H1 (cell line): Measurements from ENCODE around the gene ITPKB. TPM values are rescaled to one million over a fixed set of nuclear protein-coding genes. Genes with fewer than 3 reads are reported as not detected.

Source experiments
- CTCF ChIA-PET: fragments of 300-600 bp; sonication (Branson Sonifier 250); formaldehyde crosslinking; loops from one replicate; lab custom pipeline; 2021; ENCODE audit not compliant: partially characterized antibody; lab: Charles Lee
- POLR2A ChIA-PET: fragments of 300-600 bp; sonication (Branson Sonifier 250); formaldehyde crosslinking; loops from one replicate; lab custom pipeline; 2021; ENCODE audit warnings: inconsistent platforms; ENCODE audit not compliant: partially characterized antibody; lab: Charles Lee
- DNase-seq, 2 experiments: peaks; one replicate each; pipeline versions ENCODE4 v3.0.0 to v3.0.0-alpha.2; 2010 to 2022; ENCODE audit warnings: low spot score in 2 of 2, low read depth in 1 of 2, mixed read lengths in 1 of 2
- FAIRE-seq: peaks from 2 replicates; lab custom pipeline; 2011; peaks lifted over from hg19 to GRCh38; lab: Jason Lieb, UNC
- H2AFZ ChIP-seq: 2 replicates; pipeline ENCODE4 v1.8.1; 2012; ENCODE audit warnings: low read length, inconsistent platforms
- H2AK5ac ChIP-seq: 2 replicates; pipeline ENCODE4 v1.6.1; 2013; ENCODE audit warnings: low read depth, low read length
- H2BK120ac ChIP-seq: replicated peaks from 2 replicates; pipeline ENCODE3; 2013; ENCODE audit warnings: low read depth, low read length, inconsistent platforms
- H2BK12ac ChIP-seq: 2 replicates; pipeline ENCODE4 v1.6.1; 2013; ENCODE audit warnings: low read depth, low read length
- H2BK15ac ChIP-seq: 2 replicates; pipeline ENCODE4 v1.6.1; 2013; ENCODE audit warnings: low read length
- H2BK20ac ChIP-seq: 2 replicates; pipeline ENCODE4 v1.6.1; 2013; ENCODE audit warnings: low read length
- H2BK5ac ChIP-seq: 2 replicates; pipeline ENCODE4 v1.6.1; 2013; ENCODE audit warnings: low read depth, low read length
- H3K14ac ChIP-seq: 2 replicates; pipeline ENCODE4 v1.6.1; 2013; ENCODE audit warnings: inconsistent platforms; ENCODE audit not compliant: insufficient read length
- H3K18ac ChIP-seq: 2 replicates; pipeline ENCODE4 v1.6.1; 2013; ENCODE audit warnings: low read length; ENCODE audit errors: extremely low read depth
- H3K23ac ChIP-seq: 2 replicates; pipeline ENCODE4 v1.6.1; 2013; ENCODE audit warnings: inconsistent platforms; ENCODE audit not compliant: insufficient read length
- H3K23me2 ChIP-seq: 2 replicates; pipeline ENCODE4 v1.6.1; 2013; ENCODE audit warnings: low read depth, low read length
- H3K27ac ChIP-seq: 2 replicates; pipeline ENCODE4 v1.6.1; 2011; ENCODE audit warnings: low read depth, low read length, inconsistent platforms
- H3K27me3 ChIP-seq, 4 experiments: replicated peaks in 1 of 4; 1 replicate in 1 of 4; 2 replicates in 3 of 4; pipeline versions ENCODE4 v1.6.1 to v1.8.1; 2011 to 2013; ENCODE audit warnings: low read length in 3 of 4, mild to moderate bottlenecking in 3 of 4, inconsistent platforms in 2 of 4, mixed read lengths in 2 of 4, moderate library complexity in 1 of 4; ENCODE audit not compliant: control insufficient read depth in 3 of 4, insufficient read depth in 3 of 4; ENCODE audit errors: extremely low read depth in 1 of 4
- H3K36me3 ChIP-seq, 4 experiments: 2 replicates each; pipeline versions ENCODE4 v1.6.1 to v1.8.1; 2011 to 2013; ENCODE audit warnings: mild to moderate bottlenecking in 4 of 4, low read length in 3 of 4, moderate library complexity in 2 of 4, control low read depth in 1 of 4, inconsistent platforms in 1 of 4; ENCODE audit not compliant: insufficient read depth in 4 of 4, control insufficient read depth in 2 of 4
- H3K4ac ChIP-seq: replicated peaks from 2 replicates; pipeline ENCODE3; 2013; ENCODE audit warnings: low read length, low read depth, mixed read lengths, inconsistent platforms; ENCODE audit not compliant: insufficient read length
- H3K4me1 ChIP-seq, 4 experiments: replicated peaks in 1 of 4; 1 replicate in 1 of 4; 2 replicates in 3 of 4; pipeline versions ENCODE4 v1.6.1 to v1.8.1; 2011 to 2013; ENCODE audit warnings: low read length in 3 of 4, inconsistent platforms in 2 of 4, mixed read lengths in 1 of 4; ENCODE audit not compliant: insufficient read depth in 4 of 4, control insufficient read depth in 3 of 4
- H3K4me2 ChIP-seq, 2 experiments: 2 replicates each; pipeline versions ENCODE4 v1.6.1 to v1.8.1; 2011 to 2013; ENCODE audit warnings: low read depth in 2 of 2, low read length in 2 of 2, control low read depth in 1 of 2, inconsistent platforms in 1 of 2, mild to moderate bottlenecking in 1 of 2; ENCODE audit not compliant: insufficient read depth in 1 of 2
- H3K4me3 ChIP-seq, 4 experiments: fragments of 200-600, 300-600 bp in 1 of 4; sonication (generic), shearing (Covaris generic), sonication (Bioruptor Twin) in 1 of 4; 2 replicates each; pipeline versions ENCODE4 v1.5.1 to v1.8.1; 2011 to 2016; ENCODE audit warnings: low read length in 4 of 4, low read depth in 3 of 4, control low read depth in 2 of 4, inconsistent platforms in 2 of 4, mild to moderate bottlenecking in 2 of 4, mixed read lengths in 1 of 4, moderate library complexity in 1 of 4; ENCODE audit not compliant: insufficient read depth in 2 of 4; ENCODE audit errors: extremely low read depth in 1 of 4
- H3K56ac ChIP-seq: replicated peaks from 2 replicates; pipeline ENCODE3; 2013; ENCODE audit warnings: low read depth, mild to moderate bottlenecking, mixed read lengths, low read length, inconsistent platforms; ENCODE audit not compliant: insufficient read length
- H3K79me1 ChIP-seq: 2 replicates; pipeline ENCODE4 v1.6.1; 2013; ENCODE audit warnings: low read depth, low read length, control low read depth
- H3K79me2 ChIP-seq, 2 experiments: 2 replicates each; pipeline versions ENCODE4 v1.6.1 to v1.8.1; 2012 to 2013; ENCODE audit warnings: low read length in 2 of 2, mild to moderate bottlenecking in 2 of 2, inconsistent platforms in 1 of 2; ENCODE audit not compliant: insufficient read depth in 2 of 2, control insufficient read depth in 1 of 2
- H3K9ac ChIP-seq, 4 experiments: replicated peaks in 1 of 4; 1 replicate in 1 of 4; 2 replicates in 3 of 4; pipeline versions ENCODE4 v1.6.1 to v1.8.1; 2011 to 2013; ENCODE audit warnings: low read depth in 3 of 4, low read length in 3 of 4, control low read depth in 2 of 4, mild to moderate bottlenecking in 2 of 4, moderate library complexity in 2 of 4, inconsistent platforms in 1 of 4; ENCODE audit errors: extremely low read depth in 1 of 4
- H3K9me3 ChIP-seq, 2 experiments: 2 replicates each; pipeline versions ENCODE4 v1.6.1 to v1.8.1; 2012 to 2013; ENCODE audit warnings: mild to moderate bottlenecking in 2 of 2, moderate library complexity in 2 of 2, control low read depth in 1 of 2, inconsistent platforms in 1 of 2, low read depth in 1 of 2, low read length in 1 of 2, mixed read lengths in 1 of 2; ENCODE audit not compliant: insufficient read depth in 2 of 2
- H4K20me1 ChIP-seq, 2 experiments: replicated peaks in 1 of 2; 2 replicates each; pipeline versions ENCODE3 to v1.8.1; 2011 to 2013; ENCODE audit warnings: inconsistent platforms in 2 of 2, low read length in 2 of 2, mild to moderate bottlenecking in 1 of 2; ENCODE audit not compliant: insufficient read depth in 2 of 2, control insufficient read depth in 1 of 2
- H4K5ac ChIP-seq: 2 replicates; pipeline ENCODE4 v1.6.1; 2013; ENCODE audit warnings: low read length, low read depth, mixed read lengths, inconsistent platforms; ENCODE audit not compliant: insufficient read length
- H4K8ac ChIP-seq: 2 replicates; pipeline ENCODE4 v1.8.0; 2013; ENCODE audit warnings: mild to moderate bottlenecking, moderate library complexity, low read length, inconsistent platforms; ENCODE audit not compliant: insufficient read depth; ENCODE audit errors: extremely low read depth
- H4K91ac ChIP-seq: replicated peaks from 2 replicates; pipeline ENCODE3; 2013; ENCODE audit warnings: low read length, mixed read lengths, inconsistent platforms; ENCODE audit not compliant: insufficient read length
- CBX5 ChIP-seq: fragments of 300-800, 300-1000 bp; sonication (generic); IDR thresholded peaks from 2 replicates; pipeline ENCODE4 v1.7.1; 2016; ENCODE audit warnings: antibody characterized with exemption, low read length, low read depth
- CHD1 ChIP-seq: IDR thresholded peaks from 2 replicates; pipeline ENCODE4 v1.6.1; 2012; ENCODE audit warnings: low read depth, low read length, improper control_type of control experiment
- CHD2 ChIP-seq: IDR thresholded peaks from 2 replicates; pipeline ENCODE4 v1.6.1; 2012; ENCODE audit warnings: low read length, improper control_type of control experiment
- JUND ChIP-seq: IDR thresholded peaks from 2 replicates; pipeline ENCODE4 v1.6.1; 2011; ENCODE audit warnings: mild to moderate bottlenecking, improper control_type of control experiment, low read length
- NANOG ChIP-seq: IDR thresholded peaks from 2 replicates; pipeline ENCODE4 v1.6.1; 2011; ENCODE audit warnings: low read length, low read depth, mild to moderate bottlenecking, inconsistent platforms; ENCODE audit not compliant: insufficient read depth, poor library complexity, severe bottlenecking
- NRF1 ChIP-seq: IDR thresholded peaks from 2 replicates; pipeline ENCODE4 v1.6.1; 2011; ENCODE audit warnings: mild to moderate bottlenecking, low read depth, low read length, improper control_type of control experiment
- POLR2A ChIP-seq, 2 experiments: IDR thresholded peaks; 1 replicate in 1 of 2; 2 replicates in 1 of 2; pipeline ENCODE4 v1.6.1; 2011; ENCODE audit warnings: low read depth in 2 of 2, low read length in 2 of 2, mild to moderate bottlenecking in 2 of 2; ENCODE audit errors: control extremely low read depth in 1 of 2
- RAD21 ChIP-seq, 2 experiments: IDR thresholded peaks in 1 of 2; conservative IDR thresholded peaks in 1 of 2; 2 replicates each; pipeline ENCODE4 v1.6.1; 2011; ENCODE audit warnings: low read depth in 2 of 2, low read length in 2 of 2, improper control_type of control experiment in 1 of 2, inconsistent platforms in 1 of 2, mild to moderate bottlenecking in 1 of 2, moderate library complexity in 1 of 2
- TAF1 ChIP-seq: IDR thresholded peaks from 2 replicates; pipeline ENCODE4 v1.6.1; 2011; ENCODE audit warnings: mild to moderate bottlenecking, low read depth, low read length
- TCF12 ChIP-seq: IDR thresholded peaks from 2 replicates; pipeline ENCODE4 v1.6.1; 2011; ENCODE audit warnings: low read depth, mild to moderate bottlenecking, low read length
- WGBS, 2 experiments: shearing (Covaris generic) in 1 of 2; methylation state at CpG; one replicate each; pipeline versions ENCODE4 v1.1.6 to v1.1.7; 2013 to 2015; ENCODE audit warnings: low lambda C conversion rate in 2 of 2, mixed read lengths in 2 of 2, inconsistent platforms in 1 of 2, low coverage in 1 of 2, missing lambda C conversion rate in 1 of 2; ENCODE audit not compliant: insufficient replicate concordance in 2 of 2, insufficient coverage in 1 of 2, insufficient read length in 1 of 2; ENCODE audit errors: extremely low coverage in 1 of 2, missing lambda C conversion rate in 1 of 2; 5-methylcytosine and 5-hydroxymethylcytosine counted together
- polyA plus RNA-seq, 7 experiments: library from polyadenylated mRNA; depleted of rRNA in 3 of 7; stranded (reverse) in 5 of 7; unstranded in 2 of 7; fragments of >200 nt in 5 of 7; fragments of 200-250 nt in 2 of 7; gene quantifications; 1 replicate in 5 of 7; 2 replicates in 1 of 7; 4 replicates in 1 of 7; pipeline versions ENCODE4 v1.2.1 to v1.2.3, GENCODE V29; 2011 to 2013; ENCODE audit warnings: missing spikeins in 2 of 7, mixed read lengths in 2 of 7
- total RNA-seq: library from RNA; stranded (reverse); fragmentation: NEBNext Ultra II Directional; extraction: Animal tissue kit (Norgen Biotek cat#: 25700); gene quantifications from 2 replicates; pipeline ENCODE4 v1.2.1, GENCODE V29; 2021
- TF ChIP-seq, protein P1 (sequence below): IDR thresholded peaks from 2 replicates; pipeline ENCODE4 v1.6.1; 2012; ENCODE audit warnings: inconsistent platforms

The ITPKB gene
- total and polyA plus RNA-seq, 2 of the 8 experiments (the other 6 are each of a cell fraction or from before 2014, with no cell fraction given): 1.7 to 4.8 TPM

DNA sequence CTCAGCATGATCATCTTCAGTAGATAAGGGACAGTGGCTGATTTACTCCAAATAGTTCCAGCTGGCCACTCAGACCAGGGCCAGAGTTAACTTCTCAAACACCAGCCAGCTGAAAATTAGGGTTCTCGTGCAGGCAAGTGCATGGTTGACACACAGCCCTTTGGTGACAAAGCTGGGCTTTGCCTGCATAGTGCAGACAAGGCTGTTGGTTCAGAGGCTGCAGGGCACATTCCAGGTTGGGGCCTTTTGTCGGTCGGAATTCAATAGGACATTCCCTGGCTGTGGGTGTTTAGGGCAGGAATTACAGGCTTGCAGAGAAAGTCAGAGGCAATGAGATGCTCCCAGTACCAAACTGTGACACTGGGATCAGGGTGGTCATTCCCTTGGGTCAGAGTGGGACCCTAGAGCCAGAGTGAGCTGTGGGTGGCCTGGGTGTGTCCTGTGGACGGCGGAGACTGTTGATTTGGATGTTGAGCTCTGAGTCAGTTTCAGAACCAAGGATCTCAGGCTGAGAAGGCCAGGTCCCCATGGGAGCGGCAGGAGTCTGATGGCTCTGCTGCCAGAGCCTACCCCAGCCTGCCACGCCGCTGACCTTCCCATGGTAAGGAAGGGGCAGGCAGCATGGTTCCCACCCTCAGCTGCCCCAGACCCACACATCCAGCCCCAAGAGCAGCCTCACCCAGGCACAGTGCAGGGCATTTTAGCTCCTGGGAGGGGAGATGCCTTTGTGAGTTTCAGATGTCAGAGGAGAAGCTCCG, 134.3 kb downstream of the ITPKB start:
- H2BK20ac ChIP-seq: no peak overlapping the region
- TF ChIP-seq NRF1: no peak
- no peak for TF ChIP-seq RAD21 (IDR thresholded peaks at IDR 0.05 in 1 of 2, conservative IDR thresholded peaks at IDR 0.05 in 1 of 2; ENCODE audit: low read depth in 2 of 2, low read length in 2 of 2)
- TF ChIP-seq, protein P1, sequence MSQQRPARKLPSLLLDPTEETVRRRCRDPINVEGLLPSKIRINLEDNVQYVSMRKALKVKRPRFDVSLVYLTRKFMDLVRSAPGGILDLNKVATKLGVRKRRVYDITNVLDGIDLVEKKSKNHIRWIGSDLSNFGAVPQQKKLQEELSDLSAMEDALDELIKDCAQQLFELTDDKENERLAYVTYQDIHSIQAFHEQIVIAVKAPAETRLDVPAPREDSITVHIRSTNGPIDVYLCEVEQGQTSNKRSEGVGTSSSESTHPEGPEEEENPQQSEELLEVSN: no peak
- no peak for TF ChIP-seq CBX5
- no peak for TF ChIP-seq TCF12
- TF ChIP-seq CHD2: no peak
- no peak for TF ChIP-seq JUND
- 0 out of 2 replicates have a peak, but pooled peaks have one; percentile 9 for TF ChIP-seq TAF1
- no peak for TF ChIP-seq POLR2A (IDR thresholded peaks at IDR 0.05; ENCODE audit: control extremely low read depth in 1 of 2, low read depth in 2 of 2, low read length in 2 of 2)
- no peak for TF ChIP-seq NANOG
- TF ChIP-seq CHD1: no peak

More for the DNA sequence above, 134.3 kb downstream of the ITPKB start:
- Histone ChIP-seq H4K8ac (peak overlapping the region; percentile 29; the same call in 1 of the 2 replicates), H3K23me2 (no peaks in the 10 kb centered on the region), H2BK12ac (0 out of 2 replicates have a peak overlapping the region, but pooled peaks have one; percentile 55), H3K79me1 (0 out of 2 replicates have a peak, but pooled peaks cover 2% of the 10 kb centered on the region), H3K23ac (no peak overlapping the region), H4K91ac (peak overlapping the region; percentile 48), H2BK5ac (peak overlapping the region; percentile 32; the same call in 1 of the 2 replicates), H4K5ac (peak overlapping the region; percentile 31), H3K36me3 (no peaks in the 10 kb centered on the region), H3K9me3 (no peaks in the 10 kb centered on the region), H3K4me3 (no peak overlapping the region), H3K14ac (no peak overlapping the region), H3K27me3 (no peaks in the 10 kb centered on the region), H3K4me1 (peaks cover 0 to 28% (median 16%) of the 10 kb centered on the region in 4 experiments; a peak in 6 of 7 replicates), H3K27ac (no peak overlapping the region), H2BK120ac (no peak overlapping the region), H2AFZ (0 out of 2 replicates have a peak overlapping the region, but pooled peaks have one; percentile 23), H3K56ac (no peak overlapping the region), H2BK15ac (peak overlapping the region; percentile 40; the same call in 1 of the 2 replicates), H3K79me2 (no peaks in the 10 kb centered on the region), H3K4me2 (peak overlapping the region in 1 of 2 experiments; percentile 44; a peak in 1 of 4 replicates), H3K4ac (no peak overlapping the region), H3K18ac (peak overlapping the region; percentile 53; the same call in 1 of the 2 replicates), H2AK5ac (no peak overlapping the region), H4K20me1 (no peaks in the 10 kb centered on the region), H3K9ac (no peak overlapping the region)
- ChIA-PET POLR2A (interaction anchor here (1.6 kb wide), 1 partner anchor 18 kb away, joined by 3 read pairs; no protein-coding TSS in a partner anchor), CTCF (interaction anchor here (0.6 to 3.5 kb wide), 13 partner anchors 9 to 349 kb away, joined by 3 to 14 read pairs (median 4); no protein-coding TSS in a partner anchor)
- peak in 1 of 2 experiments; percentile 50 for DNase-seq
- no peak for FAIRE-seq
- 76% methylated on average over 9 of the region's 9 CpGs; no CpG with 5 or more reads in 1 of the 2 experiments for WGBS, 2 experiments
